ENCODE data around the gene ASXL3.

DNA sequence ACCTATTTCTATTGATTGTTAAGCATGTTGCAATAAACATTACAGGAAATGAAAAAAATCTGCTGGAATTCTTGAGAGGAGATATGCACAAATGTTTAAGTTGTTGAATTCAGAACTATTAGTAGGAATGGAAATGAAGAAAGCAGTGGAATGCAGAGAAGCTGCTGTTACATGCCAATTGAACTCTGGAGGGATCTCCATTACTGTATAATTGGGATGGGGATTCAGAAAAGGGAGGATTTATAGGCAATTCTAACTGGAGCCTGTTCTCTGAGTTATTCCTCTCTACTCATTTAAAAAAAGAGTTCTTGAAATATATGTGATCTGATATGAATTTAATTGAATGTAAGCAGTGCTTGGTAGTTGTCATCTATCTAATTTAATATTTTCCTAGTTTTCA is 2.6 kb upstream of the ASXL3 start:
- TF ChIP-seq POLR2AphosphoS5 (IDR thresholded peaks at IDR 0.05; ENCODE audit: low read depth, low read length) (no peak), FOXP2 (optimal IDR thresholded peaks at IDR 0.05; ENCODE audit: borderline replicate concordance, extremely low read depth, extremely low read length, insufficient read depth) (no peak), SIN3A (IDR thresholded peaks at IDR 0.05; ENCODE audit: borderline replicate concordance, insufficient read depth, low read length) (no peak)
- TF ChIP-seq, protein P1, sequence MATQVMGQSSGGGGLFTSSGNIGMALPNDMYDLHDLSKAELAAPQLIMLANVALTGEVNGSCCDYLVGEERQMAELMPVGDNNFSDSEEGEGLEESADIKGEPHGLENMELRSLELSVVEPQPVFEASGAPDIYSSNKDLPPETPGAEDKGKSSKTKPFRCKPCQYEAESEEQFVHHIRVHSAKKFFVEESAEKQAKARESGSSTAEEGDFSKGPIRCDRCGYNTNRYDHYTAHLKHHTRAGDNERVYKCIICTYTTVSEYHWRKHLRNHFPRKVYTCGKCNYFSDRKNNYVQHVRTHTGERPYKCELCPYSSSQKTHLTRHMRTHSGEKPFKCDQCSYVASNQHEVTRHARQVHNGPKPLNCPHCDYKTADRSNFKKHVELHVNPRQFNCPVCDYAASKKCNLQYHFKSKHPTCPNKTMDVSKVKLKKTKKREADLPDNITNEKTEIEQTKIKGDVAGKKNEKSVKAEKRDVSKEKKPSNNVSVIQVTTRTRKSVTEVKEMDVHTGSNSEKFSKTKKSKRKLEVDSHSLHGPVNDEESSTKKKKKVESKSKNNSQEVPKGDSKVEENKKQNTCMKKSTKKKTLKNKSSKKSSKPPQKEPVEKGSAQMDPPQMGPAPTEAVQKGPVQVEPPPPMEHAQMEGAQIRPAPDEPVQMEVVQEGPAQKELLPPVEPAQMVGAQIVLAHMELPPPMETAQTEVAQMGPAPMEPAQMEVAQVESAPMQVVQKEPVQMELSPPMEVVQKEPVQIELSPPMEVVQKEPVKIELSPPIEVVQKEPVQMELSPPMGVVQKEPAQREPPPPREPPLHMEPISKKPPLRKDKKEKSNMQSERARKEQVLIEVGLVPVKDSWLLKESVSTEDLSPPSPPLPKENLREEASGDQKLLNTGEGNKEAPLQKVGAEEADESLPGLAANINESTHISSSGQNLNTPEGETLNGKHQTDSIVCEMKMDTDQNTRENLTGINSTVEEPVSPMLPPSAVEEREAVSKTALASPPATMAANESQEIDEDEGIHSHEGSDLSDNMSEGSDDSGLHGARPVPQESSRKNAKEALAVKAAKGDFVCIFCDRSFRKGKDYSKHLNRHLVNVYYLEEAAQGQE (IDR thresholded peaks at IDR 0.05; ENCODE audit: insufficient read depth in 1 of 2, low read depth in 2 of 2, low read length in 2 of 2) = no peak

All from PFSK-1 (cell line).